ENCODE measurements around the gene SMYD3. TPM values are rescaled to one million over a fixed set of nuclear protein-coding genes. Genes with fewer than 3 reads are reported as not detected.

The SMYD3 gene
- total and polyA plus RNA-seq, 2 of the 13 experiments (the other 11 are each of a cell fraction or from before 2014, with no cell fraction given): 27.7 to 35.8 TPM

DNA sequence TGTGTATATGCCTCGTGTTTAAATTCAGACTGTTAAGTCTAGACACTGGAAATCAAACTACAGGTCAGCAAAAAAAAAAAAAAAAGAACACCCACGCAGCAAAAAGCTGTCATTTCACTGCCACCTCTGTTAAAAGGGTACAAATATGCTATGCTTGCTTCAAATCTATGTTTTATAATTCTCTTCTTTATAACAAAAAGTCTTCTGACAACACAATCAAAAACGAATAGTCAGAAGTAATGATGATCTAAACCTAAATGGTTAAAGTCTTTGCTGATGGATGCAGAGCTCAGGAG lies 438.9 kb downstream of the SMYD3 start:
- no peaks in the 10 kb centered on the region for H3K36me3 ChIP-seq (replicated peaks in 1 of 2; ENCODE audit: control insufficient read depth in 1 of 2, insufficient read depth in 2 of 2, low read length in 2 of 2)
- no TSS peak for BruUV-seq (replicated peaks)
- ATAC-seq (no peak), DNase-seq (ENCODE audit: low spot score) (no peak), FAIRE-seq (no peak)
- no peaks in the 10 kb centered on the region for H4K20me1 ChIP-seq (ENCODE audit: insufficient read depth, low read length)
- CTCF ChIA-PET (ENCODE audit: low intra/inter-chr PET ratio, low total read pairs): no interaction called here
- TF ChIP-seq HDAC2 (CRISPR knock-in tag; IDR thresholded peaks at IDR 0.05) (no peak), ZNF570 (CRISPR knock-in tag; IDR thresholded peaks at IDR 0.05; ENCODE audit: borderline replicate concordance) (no peak), ZNF616 (CRISPR knock-in tag; IDR thresholded peaks at IDR 0.05; ENCODE audit: low read depth) (no peak), MAFF (IDR thresholded peaks at IDR 0.05; ENCODE audit: low read depth, low read length) (0 out of 2 replicates have a peak, but pooled peaks have one; percentile 13), ZFAT (CRISPR knock-in tag; conservative IDR thresholded peaks at IDR 0.05) (no peak), SOX13 (IDR thresholded peaks at IDR 0.05) (no peak), SOX13 (CRISPR knock-in tag; conservative IDR thresholded peaks at IDR 0.05 in 1 of 2, IDR thresholded peaks at IDR 0.05 in 1 of 2) (no peak), MAFK (conservative IDR thresholded peaks at IDR 0.05 in 1 of 2, IDR thresholded peaks at IDR 0.05 in 1 of 2; ENCODE audit: low read length in 2 of 2) (0 out of 4 replicates have a peak, but pooled peaks of 1 of the 2 experiments have one; percentile 20), ZBTB7A (CRISPR knock-in tag; IDR thresholded peaks at IDR 0.05) (no peak), TOE1 (CRISPR knock-in tag; IDR thresholded peaks at IDR 0.05) (no peak)
- TF ChIP-seq, protein P1, sequence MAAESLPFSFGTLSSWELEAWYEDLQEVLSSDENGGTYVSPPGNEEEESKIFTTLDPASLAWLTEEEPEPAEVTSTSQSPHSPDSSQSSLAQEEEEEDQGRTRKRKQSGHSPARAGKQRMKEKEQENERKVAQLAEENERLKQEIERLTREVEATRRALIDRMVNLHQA (CRISPR knock-in tag; IDR thresholded peaks at IDR 0.05): no peak
- TF ChIP-seq, protein P2, sequence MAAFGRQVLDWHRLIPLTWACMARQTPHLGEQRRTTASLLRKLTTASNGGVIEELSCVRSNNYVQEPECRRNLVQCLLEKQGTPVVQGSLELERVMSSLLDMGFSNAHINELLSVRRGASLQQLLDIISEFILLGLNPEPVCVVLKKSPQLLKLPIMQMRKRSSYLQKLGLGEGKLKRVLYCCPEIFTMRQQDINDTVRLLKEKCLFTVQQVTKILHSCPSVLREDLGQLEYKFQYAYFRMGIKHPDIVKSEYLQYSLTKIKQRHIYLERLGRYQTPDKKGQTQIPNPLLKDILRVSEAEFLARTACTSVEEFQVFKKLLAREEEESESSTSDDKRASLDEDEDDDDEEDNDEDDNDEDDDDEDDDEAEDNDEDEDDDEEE (CRISPR knock-in tag; IDR thresholded peaks at IDR 0.05): no peak
- TF ChIP-seq, protein P3, sequence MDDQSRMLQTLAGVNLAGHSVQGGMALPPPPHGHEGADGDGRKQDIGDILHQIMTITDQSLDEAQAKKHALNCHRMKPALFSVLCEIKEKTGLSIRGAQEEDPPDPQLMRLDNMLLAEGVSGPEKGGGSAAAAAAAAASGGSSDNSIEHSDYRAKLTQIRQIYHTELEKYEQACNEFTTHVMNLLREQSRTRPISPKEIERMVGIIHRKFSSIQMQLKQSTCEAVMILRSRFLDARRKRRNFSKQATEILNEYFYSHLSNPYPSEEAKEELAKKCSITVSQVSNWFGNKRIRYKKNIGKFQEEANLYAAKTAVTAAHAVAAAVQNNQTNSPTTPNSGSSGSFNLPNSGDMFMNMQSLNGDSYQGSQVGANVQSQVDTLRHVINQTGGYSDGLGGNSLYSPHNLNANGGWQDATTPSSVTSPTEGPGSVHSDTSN (CRISPR knock-in tag; IDR thresholded peaks at IDR 0.05; ENCODE audit: borderline replicate concordance): no peak
- TF ChIP-seq, protein P4, sequence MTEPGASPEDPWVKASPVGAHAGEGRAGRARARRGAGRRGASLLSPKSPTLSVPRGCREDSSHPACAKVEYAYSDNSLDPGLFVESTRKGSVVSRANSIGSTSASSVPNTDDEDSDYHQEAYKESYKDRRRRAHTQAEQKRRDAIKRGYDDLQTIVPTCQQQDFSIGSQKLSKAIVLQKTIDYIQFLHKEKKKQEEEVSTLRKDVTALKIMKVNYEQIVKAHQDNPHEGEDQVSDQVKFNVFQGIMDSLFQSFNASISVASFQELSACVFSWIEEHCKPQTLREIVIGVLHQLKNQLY (CRISPR knock-in tag; IDR thresholded peaks at IDR 0.05): no peak
- TF ChIP-seq, protein P5, sequence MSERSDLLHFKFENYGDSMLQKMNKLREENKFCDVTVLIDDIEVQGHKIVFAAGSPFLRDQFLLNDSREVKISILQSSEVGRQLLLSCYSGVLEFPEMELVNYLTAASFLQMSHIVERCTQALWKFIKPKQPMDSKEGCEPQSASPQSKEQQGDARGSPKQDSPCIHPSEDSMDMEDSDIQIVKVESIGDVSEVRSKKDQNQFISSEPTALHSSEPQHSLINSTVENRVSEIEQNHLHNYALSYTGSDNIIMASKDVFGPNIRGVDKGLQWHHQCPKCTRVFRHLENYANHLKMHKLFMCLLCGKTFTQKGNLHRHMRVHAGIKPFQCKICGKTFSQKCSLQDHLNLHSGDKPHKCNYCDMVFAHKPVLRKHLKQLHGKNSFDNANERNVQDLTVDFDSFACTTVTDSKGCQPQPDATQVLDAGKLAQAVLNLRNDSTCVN (CRISPR knock-in tag; IDR thresholded peaks at IDR 0.05; ENCODE audit: borderline replicate concordance): no peak
- TF ChIP-seq, protein P6, sequence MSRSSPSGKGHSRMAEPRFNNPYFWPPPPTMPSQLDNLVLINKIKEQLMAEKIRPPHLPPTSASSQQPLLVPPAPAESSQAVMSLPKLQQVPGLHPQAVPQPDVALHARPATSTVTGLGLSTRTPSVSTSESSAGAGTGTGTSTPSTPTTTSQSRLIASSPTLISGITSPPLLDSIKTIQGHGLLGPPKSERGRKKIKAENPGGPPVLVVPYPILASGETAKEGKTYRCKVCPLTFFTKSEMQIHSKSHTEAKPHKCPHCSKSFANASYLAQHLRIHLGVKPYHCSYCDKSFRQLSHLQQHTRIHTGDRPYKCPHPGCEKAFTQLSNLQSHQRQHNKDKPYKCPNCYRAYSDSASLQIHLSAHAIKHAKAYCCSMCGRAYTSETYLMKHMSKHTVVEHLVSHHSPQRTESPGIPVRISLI (CRISPR knock-in tag; IDR thresholded peaks at IDR 0.05; ENCODE audit: borderline replicate concordance): no peak
- no peaks in the 10 kb centered on the region for H3K27me3 ChIP-seq (ENCODE audit: control insufficient read depth in 1 of 2, insufficient read depth in 2 of 2, low read length in 2 of 2)
- H3K79me2 ChIP-seq (ENCODE audit: insufficient read depth, low read length): no peaks in the 10 kb centered on the region
- no peaks in the 10 kb centered on the region for H3K9me3 ChIP-seq (ENCODE audit: low read length)
- H3K4me1 ChIP-seq (ENCODE audit: insufficient read depth, low read length): peaks cover 16% of the 10 kb centered on the region
- H3K4me3 ChIP-seq (replicated peaks in 1 of 3; ENCODE audit: insufficient read depth in 1 of 3, low read depth in 2 of 3, low read length in 3 of 3): no peak overlapping the region
- in situ Hi-C loops (cut with HindIII; ENCODE audit: extremely low pct_ligation_motif_present, low pct_unique_long_range_greater_than_20kb) (no loop called here), intact Hi-C loops (cut with micrococcal nuclease; ENCODE audit: unreplicated experiment) (no loop called here)
- H3K27ac ChIP-seq (ENCODE audit: extremely low read length, insufficient read depth, low read length): no peak overlapping the region
- no peak overlapping the region for H3K9ac ChIP-seq (ENCODE audit: insufficient read depth, low read depth, low read length)
- WGBS (ENCODE audit: low lambda C conversion rate): 77% methylated on average over 3 of the region's 3 CpGs
- H3K4me2 ChIP-seq (ENCODE audit: low read depth, low read length): no peak overlapping the region
- POLR2A ChIA-PET: no interaction called here
- no peak overlapping the region for H2AFZ ChIP-seq (ENCODE audit: low read length)
